Measurements from ENCODE around the gene PPAN. TPM values are rescaled to one million over a fixed set of nuclear protein-coding genes. Genes with fewer than 3 reads are reported as not detected.
A peak's percentile ranks its signal among the peaks of the same experiment; 100 is the strongest.

Gene PPAN
- total and polyA plus RNA-seq, 2 experiments from 2014 or later, result 42.9 to 67.3 TPM

GRCh38 chr19:10104665-10105508 lies 1.3 kb upstream of the PPAN start:
- H3K36me3 ChIP-seq, result peaks cover 16% of the 10 kb centered on the region
- DNase-seq (ENCODE audit: low read depth in 1 of 2, low spot score in 1 of 2), result no peak
- H3K9me3 ChIP-seq (ENCODE audit: low read depth), result no peaks in the 10 kb centered on the region
- H3K27ac ChIP-seq, result peak overlapping the region; percentile 15
- TF ChIP-seq CTCF (IDR thresholded peaks at IDR 0.05; ENCODE audit: low read depth, low read length), result no peak
- no peaks in the 10 kb centered on the region for H3K27me3 ChIP-seq
- H3K4me3 ChIP-seq, result no peak overlapping the region
- peaks cover 5% of the 10 kb centered on the region for H3K4me1 ChIP-seq (ENCODE audit: low read depth)

- TF ChIP-seq CTCF (IDR thresholded peaks at IDR 0.05; ENCODE audit: low read depth, low read length), result no peak
- peaks cover 5% of the 10 kb centered on the region for H3K4me1 ChIP-seq (ENCODE audit: low read depth)
- peaks cover 23% of the 10 kb centered on the region for H3K36me3 ChIP-seq
- DNase-seq (ENCODE audit: low read depth in 1 of 2, low spot score in 1 of 2), result no peak
- H3K27me3 ChIP-seq, result no peaks in the 10 kb centered on the region
- H3K4me3 ChIP-seq, result no peak overlapping the region
- H3K27ac ChIP-seq, result no peak overlapping the region
- H3K9me3 ChIP-seq (ENCODE audit: low read depth), result no peaks in the 10 kb centered on the region
These were observed 558 bp upstream of the PPAN start for GRCh38 chr19:10105509-10106099.

GRCh38 chr19:10107254-10107653 lies 1.1 kb downstream of the PPAN start:
- peak overlapping the region; percentile 74 for H3K4me3 ChIP-seq
- H3K9me3 ChIP-seq (ENCODE audit: low read depth), result no peaks in the 10 kb centered on the region
- no peaks in the 10 kb centered on the region for H3K27me3 ChIP-seq
- peaks cover 32% of the 10 kb centered on the region for H3K36me3 ChIP-seq
- H3K27ac ChIP-seq, result no peak overlapping the region
- DNase-seq (ENCODE audit: low read depth in 1 of 2, low spot score in 1 of 2), result no peak
- TF ChIP-seq CTCF (IDR thresholded peaks at IDR 0.05; ENCODE audit: low read depth, low read length), result no peak
- peaks cover 5% of the 10 kb centered on the region for H3K4me1 ChIP-seq (ENCODE audit: low read depth)

GRCh38 chr19:10107817-10108367 lies 1.7 kb downstream of the PPAN start:
- Histone ChIP-seq H3K36me3 (peaks cover 32% of the 10 kb centered on the region), H3K4me1 (ENCODE audit: low read depth) (peaks cover 5% of the 10 kb centered on the region), H3K9me3 (ENCODE audit: low read depth) (no peaks in the 10 kb centered on the region), H3K4me3 (no peak overlapping the region), H3K27me3 (no peaks in the 10 kb centered on the region), H3K27ac (no peak overlapping the region)
- no peak for DNase-seq (ENCODE audit: low read depth in 1 of 2, low spot score in 1 of 2)
- no peak for TF ChIP-seq CTCF (IDR thresholded peaks at IDR 0.05; ENCODE audit: low read depth, low read length)

GRCh38 chr19:10109528-10109927 lies 3.4 kb downstream of the PPAN start:
- H3K27ac ChIP-seq, result no peak overlapping the region

More at GRCh38 chr19:10109528-10109927, 3.4 kb downstream of the PPAN start:
- Histone ChIP-seq H3K4me3 (no peak overlapping the region), H3K27me3 (no peaks in the 10 kb centered on the region), H3K36me3 (peaks cover 35% of the 10 kb centered on the region), H3K4me1 (ENCODE audit: low read depth) (peaks cover 5% of the 10 kb centered on the region), H3K9me3 (ENCODE audit: low read depth) (no peaks in the 10 kb centered on the region)
- TF ChIP-seq CTCF (IDR thresholded peaks at IDR 0.05; ENCODE audit: low read depth, low read length), result no peak
- DNase-seq (ENCODE audit: low read depth in 1 of 2, low spot score in 1 of 2), result no peak
